HepG2 (cell line): ENCODE results near the gene DUOXA1. TPM values are rescaled to one million over a fixed set of nuclear protein-coding genes. Genes with fewer than 3 reads are reported as not detected.

Experiments
- ATAC-seq: fragments of 200-7000 bp; cut with Tn5 transposase; 3 replicates; pipeline ENCODE4 v1.9.1; 2020; ENCODE audit warnings: mild to moderate bottlenecking, moderate library complexity
- BruUV-seq: library from RNA; stranded (reverse); fragments of 400-500 nt; replicated peaks from 2 replicates; lab custom pipeline; 2021; lab: Mats Ljungman, UMichigan
- CTCF ChIA-PET: fragments of 300-600 bp; formaldehyde crosslinking; extraction: SDS; loops from one replicate; lab custom pipeline; 2021; ENCODE audit warnings: low total read pairs, inconsistent platforms, low intra/inter-chr PET ratio; lab: Yijun Ruan, JAX
- POLR2A ChIA-PET: fragments of 350-600 bp; sonication (Branson Sonifier 250); formaldehyde crosslinking; loops from one replicate; lab custom pipeline; 2020; ENCODE audit warnings: antibody characterized with exemption, inconsistent platforms; lab: Yijun Ruan, JAX
- DNase-seq: peaks from one replicate; pipeline ENCODE4 v3.0.0-alpha.2; 2015; ENCODE audit warnings: low spot score
- FAIRE-seq: peaks from 3 replicates; lab custom pipeline; 2011; peaks lifted over from hg19 to GRCh38; lab: Jason Lieb, UNC
- H2AFZ ChIP-seq: one replicate; pipeline ENCODE4 v1.6.1; 2011; ENCODE audit warnings: low read length, inconsistent platforms
- H3K27ac ChIP-seq: fragments of 300-600 bp; 3 replicates; pipeline ENCODE4 v1.8.0; 2011; ENCODE audit warnings: mixed run types, mild to moderate bottlenecking, mixed read lengths, low read length, inconsistent platforms; ENCODE audit not compliant: insufficient read depth; ENCODE audit errors: extremely low read length
- H3K27me3 ChIP-seq, 2 experiments: fragments of 200-600 bp in 1 of 2; 2 replicates in 1 of 2; 3 replicates in 1 of 2; pipeline versions ENCODE4 v1.6.0 to v1.8.0; 2011; ENCODE audit warnings: low read length in 2 of 2, mild to moderate bottlenecking in 2 of 2, moderate library complexity in 2 of 2, inconsistent platforms in 1 of 2; ENCODE audit not compliant: insufficient read depth in 2 of 2, control insufficient read depth in 1 of 2
- H3K36me3 ChIP-seq, 2 experiments: fragments of 200-600 bp in 1 of 2; replicated peaks in 1 of 2; 2 replicates in 1 of 2; 3 replicates in 1 of 2; pipeline versions ENCODE4 v1.5.1 to v1.8.0; 2011; ENCODE audit warnings: low read length in 2 of 2, inconsistent platforms in 1 of 2; ENCODE audit not compliant: insufficient read depth in 2 of 2, control insufficient read depth in 1 of 2
- H3K4me1 ChIP-seq: 2 replicates; pipeline ENCODE4 v1.5.1; 2012; ENCODE audit warnings: low read length, inconsistent platforms; ENCODE audit not compliant: insufficient read depth
- H3K4me2 ChIP-seq: 2 replicates; pipeline ENCODE4 v1.6.0; 2011; ENCODE audit warnings: low read depth, low read length, inconsistent platforms
- H3K4me3 ChIP-seq, 3 experiments: fragments of 200-600 bp in 1 of 3; sonication (generic), shearing (Covaris generic) in 1 of 3; replicated peaks in 1 of 3; 2 replicates each; pipeline ENCODE4 v1.5.1; 2011 to 2016; ENCODE audit warnings: low read length in 3 of 3, inconsistent platforms in 2 of 3, low read depth in 2 of 3, mild to moderate bottlenecking in 2 of 3, control low read depth in 1 of 3, mixed read lengths in 1 of 3; ENCODE audit not compliant: insufficient read depth in 1 of 3
- H3K79me2 ChIP-seq: one replicate; pipeline ENCODE4 v1.6.1; 2011; ENCODE audit warnings: low read length, inconsistent platforms; ENCODE audit not compliant: insufficient read depth
- H3K9ac ChIP-seq: 2 replicates; pipeline ENCODE4 v1.6.0; 2011; ENCODE audit warnings: mild to moderate bottlenecking, low read depth, low read length, inconsistent platforms; ENCODE audit not compliant: insufficient read depth
- H3K9me3 ChIP-seq: 2 replicates; pipeline ENCODE4 v1.5.1; 2012; ENCODE audit warnings: mild to moderate bottlenecking, low read length
- H4K20me1 ChIP-seq: 2 replicates; pipeline ENCODE4 v1.6.0; 2011; ENCODE audit warnings: inconsistent platforms, mild to moderate bottlenecking, low read length, moderate library complexity; ENCODE audit not compliant: insufficient read depth
- ATF7 ChIP-seq, 2 experiments: fragments of 450-650 bp in 1 of 2; sonication (generic) in 1 of 2; formaldehyde crosslinking in 1 of 2; IDR thresholded peaks; 2 replicates each; pipeline versions ENCODE4 v1.4.0 to v1.6.1; 2016 to 2020; ENCODE audit warnings: antibody characterized with exemption in 1 of 2, mild to moderate bottlenecking in 1 of 2, missing genetic modification reagents in 1 of 2
- CREB1 ChIP-seq, 2 experiments: fragments of 450-650 bp in 1 of 2; IDR thresholded peaks; 2 replicates each; pipeline ENCODE4 v1.6.1; 2016 to 2017; ENCODE audit warnings: control low read depth in 1 of 2, mild to moderate bottlenecking in 1 of 2, missing compliant biosample characterization in 1 of 2, missing genetic modification characterization in 1 of 2
- FOXC1 ChIP-seq: sonication (generic); formaldehyde crosslinking; IDR thresholded peaks from 2 replicates; pipeline ENCODE4 v1.8.0; 2022; ENCODE audit warnings: mild to moderate bottlenecking, missing genetic modification reagents, borderline replicate concordance
- IRF2 ChIP-seq: IDR thresholded peaks from 2 replicates; pipeline ENCODE4 v1.6.1; 2018; ENCODE audit warnings: missing genetic modification reagents, missing compliant biosample characterization
- POGK ChIP-seq: sonication (generic); formaldehyde crosslinking; conservative IDR thresholded peaks from 2 replicates; pipeline ENCODE4 v1.8.0; 2022; ENCODE audit warnings: mild to moderate bottlenecking, moderate library complexity, missing genetic modification reagents
- RAD21 ChIP-seq: fragments of 450-650 bp; formaldehyde crosslinking; IDR thresholded peaks from 2 replicates; pipeline ENCODE4 v1.5.0; 2020; ENCODE audit warnings: mild to moderate bottlenecking
- REPIN1 ChIP-seq: sonication (generic); formaldehyde crosslinking; IDR thresholded peaks from 2 replicates; pipeline ENCODE4 v1.8.0; 2022; ENCODE audit warnings: missing genetic modification reagents, low read depth, mild to moderate bottlenecking, borderline replicate concordance
- RXRB ChIP-seq: IDR thresholded peaks from 2 replicates; pipeline ENCODE4 v1.6.1; 2016; ENCODE audit warnings: borderline replicate concordance, missing genetic modification reagents, missing compliant biosample characterization
- ZFP91 ChIP-seq: sonication (generic); formaldehyde crosslinking; IDR thresholded peaks from 2 replicates; pipeline ENCODE4 v1.9.0; 2022; ENCODE audit warnings: missing genetic modification reagents, mild to moderate bottlenecking, borderline replicate concordance
- ZNF136 ChIP-seq: sonication (generic); formaldehyde crosslinking; IDR thresholded peaks from 2 replicates; pipeline ENCODE4 v1.8.1; 2022; ENCODE audit warnings: low read depth, mild to moderate bottlenecking, moderate library complexity, missing genetic modification reagents
- ZNF432 ChIP-seq: sonication (generic); formaldehyde crosslinking; IDR thresholded peaks from 2 replicates; pipeline ENCODE4 v1.5.0; 2020; ENCODE audit warnings: missing genetic modification reagents, mild to moderate bottlenecking, borderline replicate concordance
- ZNF549 ChIP-seq: sonication (generic); formaldehyde crosslinking; IDR thresholded peaks from 2 replicates; pipeline ENCODE4 v1.5.0; 2020; ENCODE audit warnings: missing genetic modification reagents
- ZSCAN9 ChIP-seq: IDR thresholded peaks from 2 replicates; pipeline ENCODE4 v1.6.1; 2016; ENCODE audit warnings: borderline replicate concordance
- WGBS: methylation state at CpG from one replicate; pipeline ENCODE4 v1.1.6; 2017; ENCODE audit warnings: low lambda C conversion rate; 5-methylcytosine and 5-hydroxymethylcytosine counted together
- in situ Hi-C: cut with HindIII; loops from 2 replicates; pipeline ENCODE4 v1.10.0; 2017; ENCODE audit warnings: low pct_unique_long_range_greater_than_20kb; ENCODE audit not compliant: extremely low pct_ligation_motif_present
- intact Hi-C: fragments of 100-400 bp; cut with micrococcal nuclease; formaldehyde crosslinking; loops from one replicate; pipeline ENCODE4 v1.10.0; 2022; ENCODE audit not compliant: unreplicated experiment
- polyA plus RNA-seq, 8 experiments: library from polyadenylated mRNA; depleted of rRNA in 3 of 8; stranded (reverse) in 7 of 8; unstranded in 1 of 8; fragments of >200 nt; fragmentation: Illumina TruSeq in 4 of 8; extraction: Trizol in 4 of 8; gene quantifications; 2 replicates each; pipeline versions ENCODE4 v1.2.1 to v1.2.3, GENCODE V29; 2011 to 2016; ENCODE audit warnings: low read depth in 4 of 8, missing spikeins in 1 of 8, mixed read lengths in 1 of 8; ENCODE audit not compliant: insufficient read depth in 1 of 8
- total RNA-seq, 5 experiments: library from RNA; depleted of rRNA; stranded (reverse); fragments of >200 nt; fragmentation: Illumina TruSeq; extraction: Trizol; gene quantifications; 2 replicates each; pipeline ENCODE4 v1.2.3, GENCODE V29; 2016; ENCODE audit warnings: low read depth in 1 of 5

DUOXA1 gene
- total and polyA plus RNA-seq, 2 of the 13 experiments (the other 11 are each of a cell fraction or from before 2014, with no cell fraction given), result not detected

GRCh38 chr15:45157974-45158373 lies 28.3 kb upstream of the DUOXA1 start:
- WGBS, result 31% methylated on average over 1 of the region's 1 CpG
- no peaks in the 10 kb centered on the region for H4K20me1 ChIP-seq
- TF ChIP-seq ZNF549 (CRISPR knock-in tag), result no peak
- TF ChIP-seq RXRB (CRISPR knock-in tag), result no peak
- TF ChIP-seq ZNF136 (CRISPR knock-in tag), result no peak
- TF ChIP-seq CREB1 (IDR thresholded peaks at IDR 0.05), result peak; percentile 86
- TF ChIP-seq CREB1 (CRISPR knock-in tag; IDR thresholded peaks at IDR 0.05), result no peak
- TF ChIP-seq ATF7 (IDR thresholded peaks at IDR 0.05), result peak; percentile 93
- no peak for TF ChIP-seq ATF7 (CRISPR knock-in tag; IDR thresholded peaks at IDR 0.05)

GRCh38 chr15:45156744-45157455 lies 27.2 kb upstream of the DUOXA1 start:
- H3K4me3 ChIP-seq, result no peak overlapping the region
- CTCF ChIA-PET, result no interaction called here
- in situ Hi-C loops (no loop called here), intact Hi-C loops (no loop called here)
- no peaks in the 10 kb centered on the region for H3K4me1 ChIP-seq
- POLR2A ChIA-PET, result no interaction called here
- H3K4me2 ChIP-seq, result no peak overlapping the region
- no peaks in the 10 kb centered on the region for H3K36me3 ChIP-seq
- no peaks in the 10 kb centered on the region for H3K79me2 ChIP-seq
- ATAC-seq, result no peak
- no peak overlapping the region for H3K9ac ChIP-seq
- no peaks in the 10 kb centered on the region for H3K9me3 ChIP-seq
- 69% methylated on average over 7 of the region's 7 CpGs for WGBS
- no peak overlapping the region for H3K27ac ChIP-seq
- no peak for DNase-seq
- FAIRE-seq, result no peak
- no peak overlapping the region for H2AFZ ChIP-seq
- H3K27me3 ChIP-seq, result no peaks in the 10 kb centered on the region; a peak in 1 of 5 replicates
- no peaks in the 10 kb centered on the region for H4K20me1 ChIP-seq
- BruUV-seq, result no TSS peak
- TF ChIP-seq RAD21, result no peak
- TF ChIP-seq POGK (CRISPR knock-in tag), result no peak
- no peak for TF ChIP-seq ZNF432 (CRISPR knock-in tag)
- no peak for TF ChIP-seq REPIN1 (CRISPR knock-in tag)
- no peak for TF ChIP-seq FOXC1 (CRISPR knock-in tag)
- TF ChIP-seq ZFP91, result no peak
- no peak for TF ChIP-seq IRF2 (CRISPR knock-in tag)
- no peak for TF ChIP-seq ZSCAN9 (CRISPR knock-in tag)

More at GRCh38 chr15:45157974-45158373, 28.3 kb upstream of the DUOXA1 start:
- FAIRE-seq (no peak), ATAC-seq (no peak), DNase-seq (no peak)
- Histone ChIP-seq H3K4me2 (no peak overlapping the region), H3K4me3 (no peak overlapping the region), H3K27ac (no peak overlapping the region), H2AFZ (no peak overlapping the region), H3K36me3 (no peaks in the 10 kb centered on the region), H3K4me1 (peaks cover 6% of the 10 kb centered on the region), H3K27me3 (no peaks in the 10 kb centered on the region; a peak in 1 of 5 replicates), H3K9me3 (no peaks in the 10 kb centered on the region), H3K79me2 (no peaks in the 10 kb centered on the region), H3K9ac (no peak overlapping the region)
- BruUV-seq, result no TSS peak
- ChIA-PET CTCF (no interaction called here), POLR2A (no interaction called here)
- in situ Hi-C loops, result no loop called here
- intact Hi-C loops, result no loop called here
